ENCODE measurements around the gene FNDC3B.

FNDC3B gene

GRCh38 chr3:172391592-172392302 lies 352.4 kb downstream of the FNDC3B start:
- DNase-seq (ENCODE audit: low read depth in 3 of 3): no peak

- DNase-seq (ENCODE audit: low read depth in 3 of 3): no peak
These were observed 355.3 kb downstream of the FNDC3B start for GRCh38 chr3:172394692-172395091.

GRCh38 chr3:172396400-172396799 lies 357.0 kb downstream of the FNDC3B start:
- no peak for DNase-seq (ENCODE audit: low read depth in 3 of 3)

GRCh38 chr3:172397716-172398405 lies 358.5 kb downstream of the FNDC3B start:
- no peak for DNase-seq (ENCODE audit: low read depth in 3 of 3)

- DNase-seq (ENCODE audit: low read depth in 3 of 3): no peak
These were observed 359.1 kb downstream of the FNDC3B start for GRCh38 chr3:172398484-172398883.

GRCh38 chr3:172402090-172402489 lies 362.7 kb downstream of the FNDC3B start:
- DNase-seq (ENCODE audit: low read depth in 3 of 3): no peak

GRCh38 chr3:172402892-172403643 lies 363.7 kb downstream of the FNDC3B start:
- DNase-seq (ENCODE audit: low read depth in 3 of 3): no peak

- DNase-seq (ENCODE audit: low read depth in 3 of 3): no peak
These were observed 365.0 kb downstream of the FNDC3B start for GRCh38 chr3:172404237-172404962.

GRCh38 chr3:172405914-172406313 lies 366.5 kb downstream of the FNDC3B start:
- DNase-seq (ENCODE audit: low read depth in 3 of 3): no peak

- no peak for DNase-seq (ENCODE audit: low read depth in 3 of 3)
These were observed 368.5 kb downstream of the FNDC3B start for GRCh38 chr3:172407872-172408271.

GRCh38 chr3:172410702-172411477 lies 371.5 kb downstream of the FNDC3B start:
- DNase-seq (ENCODE audit: low read depth in 3 of 3): no peak

GRCh38 chr3:172411478-172411947 lies 372.1 kb downstream of the FNDC3B start:
- DNase-seq (ENCODE audit: low read depth in 3 of 3): no peak

- no peak for DNase-seq (ENCODE audit: low read depth in 3 of 3)
These were observed 375.9 kb downstream of the FNDC3B start for GRCh38 chr3:172415323-172415722.

- no peak for DNase-seq (ENCODE audit: low read depth in 3 of 3)
These were observed 398.3 kb downstream of the FNDC3B start for GRCh38 chr3:172437713-172438112.

GRCh38 chr3:172438186-172438585 lies 398.8 kb downstream of the FNDC3B start:
- DNase-seq (ENCODE audit: low read depth in 3 of 3): no peak

GRCh38 chr3:172441581-172441980 lies 402.2 kb downstream of the FNDC3B start:
- DNase-seq (ENCODE audit: low read depth in 3 of 3): no peak

GRCh38 chr3:172442606-172443005 lies 403.2 kb downstream of the FNDC3B start:
- no peak for DNase-seq (ENCODE audit: low read depth in 3 of 3)

GRCh38 chr3:172444821-172445220 lies 405.4 kb downstream of the FNDC3B start:
- DNase-seq (ENCODE audit: low read depth in 3 of 3): no peak

- DNase-seq (ENCODE audit: low read depth in 3 of 3): no peak
These were observed 406.8 kb downstream of the FNDC3B start for GRCh38 chr3:172446198-172446597.

GRCh38 chr3:172447611-172448579 lies 408.5 kb downstream of the FNDC3B start, which contains the start of gene GHSR:
GHSR (minus strand) TSS chr3:172448456; CDS start chr3:172448413, 43 bp downstream.
- no peak for DNase-seq (ENCODE audit: low read depth in 3 of 3)

All from stimulated activated CD4-positive, alpha-beta T cell treated with anti-CD3 and anti-CD28 coated beads, TNF-alpha, amount 100 ng/mL, for 4 hours (primary cell).